Suprapubic skin (tissue), 4 donors: ENCODE results near the gene TGFBR1. TPM values are rescaled to one million over a fixed set of nuclear protein-coding genes. Genes with fewer than 3 reads are reported as not detected.

Experiments
- DNase-seq, 2 donors: peaks; one replicate each; pipeline ENCODE4 v3.0.0-alpha.2; 2019; ENCODE audit warnings: low spot score in 2 of 2
- H3K27ac ChIP-seq: fragments of 200-600 bp; sonication (generic); one replicate; pipeline ENCODE4 v1.5.1; 2019
- H3K27me3 ChIP-seq: fragments of 200-600 bp; sonication (generic); one replicate; pipeline ENCODE4 v1.5.1; 2019
- H3K36me3 ChIP-seq: fragments of 200-600 bp; sonication (generic); one replicate; pipeline ENCODE4 v1.5.1; 2019
- H3K4me1 ChIP-seq: fragments of 200-600 bp; sonication (generic); one replicate; pipeline ENCODE4 v1.5.1; 2019
- H3K4me3 ChIP-seq: fragments of 200-600 bp; sonication (generic); one replicate; pipeline ENCODE4 v1.5.1; 2019; ENCODE audit warnings: mild to moderate bottlenecking
- H3K9me3 ChIP-seq: fragments of 200-600 bp; sonication (generic); one replicate; pipeline ENCODE4 v1.5.1; 2019
- EP300 ChIP-seq: sonication (generic); formaldehyde crosslinking; IDR thresholded peaks from one replicate; pipeline ENCODE4 v1.6.1; 2017; ENCODE audit warnings: antibody characterized with exemption
- POLR2A ChIP-seq, 2 donors: fragments of 450-650 bp; IDR thresholded peaks; one replicate each; pipeline ENCODE4 v1.6.1; 2017; ENCODE audit warnings: antibody characterized with exemption in 2 of 2, mild to moderate bottlenecking in 2 of 2, moderate library complexity in 2 of 2
- POLR2AphosphoS5 ChIP-seq, 3 donors: sonication (generic); formaldehyde crosslinking; IDR thresholded peaks; one replicate each; pipeline ENCODE4 v1.6.1; 2017; ENCODE audit warnings: antibody characterized with exemption in 3 of 3
- WGBS: methylation state at CpG from one replicate; pipeline ENCODE4 v1.1.5; 2018; 5-methylcytosine and 5-hydroxymethylcytosine counted together
- total RNA-seq, 4 donors: library from RNA; depleted of rRNA; stranded (reverse); fragments of >200 nt; gene quantifications; one replicate each; pipeline ENCODE4 v1.1.0, GENCODE V29; 2016
- TF ChIP-seq, protein P1 (sequence below), 2 donors: fragments of 200-600 bp in 1 of 2; fragments of 450-650 bp in 1 of 2; sonication (generic) in 1 of 2; IDR thresholded peaks; one replicate each; pipeline ENCODE4 v1.5.1; 2016 to 2019; ENCODE audit warnings: antibody characterized with exemption in 2 of 2, mild to moderate bottlenecking in 1 of 2, moderate library complexity in 1 of 2

TGFBR1 gene
- total RNA-seq, 4 donors from 2014 or later = 11.3 to 19.8 (median 14.7) TPM

DNA sequence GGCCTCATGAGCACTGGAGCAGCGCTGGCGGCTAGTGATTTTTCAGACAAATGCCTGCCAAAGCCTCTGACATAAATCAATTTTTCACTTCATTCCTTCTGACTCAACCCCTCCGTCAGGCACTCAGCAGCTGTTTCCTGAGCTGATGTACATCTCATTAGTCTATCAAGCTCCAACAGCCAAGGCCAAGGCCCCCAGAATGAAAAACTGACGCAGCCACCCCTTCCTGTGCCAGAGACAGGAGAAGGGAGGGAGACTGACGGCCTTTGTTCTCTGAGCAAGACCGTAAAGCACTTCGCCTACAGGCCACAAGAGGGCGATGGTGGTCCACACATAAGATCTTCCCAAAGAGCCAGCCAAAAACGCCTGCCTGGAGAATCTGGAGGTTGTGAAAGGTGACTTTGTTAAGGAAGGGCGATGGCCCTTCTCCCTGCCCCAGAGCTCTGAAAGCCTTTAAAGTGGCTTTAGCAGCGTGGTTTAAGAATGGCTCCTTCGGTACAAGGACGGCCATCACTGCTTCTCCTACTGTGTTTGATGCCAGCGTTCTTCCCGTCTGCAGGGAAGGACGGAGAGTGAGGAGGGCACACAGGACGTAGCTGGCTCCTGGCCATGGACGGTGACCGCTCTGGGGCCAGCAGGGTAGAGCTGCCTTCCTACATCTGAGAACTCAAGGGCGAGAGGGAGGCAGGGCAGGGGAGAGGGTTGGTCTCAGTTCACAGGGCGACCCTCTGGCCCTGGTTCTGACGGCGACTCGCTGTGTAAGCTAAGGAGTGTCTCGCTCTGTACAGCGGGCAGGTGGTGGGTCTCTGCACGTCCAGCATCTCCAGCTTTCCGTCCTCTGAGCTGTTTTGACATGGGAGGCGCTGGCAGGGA lies 79.8 kb downstream of the TGFBR1 start:
- Histone ChIP-seq H3K36me3 (no peaks in the 10 kb centered on the region), H3K4me3 (peak overlapping the region; percentile 33), H3K27ac (peak overlapping the region; percentile 3), H3K4me1 (peaks cover 15% of the 10 kb centered on the region), H3K27me3 (peaks cover 3% of the 10 kb centered on the region), H3K9me3 (no peaks in the 10 kb centered on the region)
- TF ChIP-seq EP300 = no peak
- TF ChIP-seq, protein P1, sequence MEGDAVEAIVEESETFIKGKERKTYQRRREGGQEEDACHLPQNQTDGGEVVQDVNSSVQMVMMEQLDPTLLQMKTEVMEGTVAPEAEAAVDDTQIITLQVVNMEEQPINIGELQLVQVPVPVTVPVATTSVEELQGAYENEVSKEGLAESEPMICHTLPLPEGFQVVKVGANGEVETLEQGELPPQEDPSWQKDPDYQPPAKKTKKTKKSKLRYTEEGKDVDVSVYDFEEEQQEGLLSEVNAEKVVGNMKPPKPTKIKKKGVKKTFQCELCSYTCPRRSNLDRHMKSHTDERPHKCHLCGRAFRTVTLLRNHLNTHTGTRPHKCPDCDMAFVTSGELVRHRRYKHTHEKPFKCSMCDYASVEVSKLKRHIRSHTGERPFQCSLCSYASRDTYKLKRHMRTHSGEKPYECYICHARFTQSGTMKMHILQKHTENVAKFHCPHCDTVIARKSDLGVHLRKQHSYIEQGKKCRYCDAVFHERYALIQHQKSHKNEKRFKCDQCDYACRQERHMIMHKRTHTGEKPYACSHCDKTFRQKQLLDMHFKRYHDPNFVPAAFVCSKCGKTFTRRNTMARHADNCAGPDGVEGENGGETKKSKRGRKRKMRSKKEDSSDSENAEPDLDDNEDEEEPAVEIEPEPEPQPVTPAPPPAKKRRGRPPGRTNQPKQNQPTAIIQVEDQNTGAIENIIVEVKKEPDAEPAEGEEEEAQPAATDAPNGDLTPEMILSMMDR (IDR thresholded peaks at IDR 0.05) = peak; percentile 90 to 94
- WGBS = 27% methylated on average over 29 of the region's 29 CpGs
- peak; percentile 91 to 92 for DNase-seq

DNA sequence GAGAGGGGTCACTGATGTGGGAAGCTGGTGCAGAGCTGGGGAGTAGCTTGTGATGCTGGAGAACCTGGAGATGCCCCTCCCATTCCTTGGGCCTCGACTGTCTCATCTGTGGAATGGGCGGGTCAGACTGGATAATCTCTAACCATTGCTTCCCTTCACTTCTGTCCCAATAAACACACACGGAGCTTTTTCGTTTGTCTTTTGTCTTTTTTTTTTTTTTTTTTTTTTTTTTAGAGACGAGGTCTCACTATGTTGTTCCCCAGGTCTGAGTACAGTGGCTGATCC lies 80.4 kb downstream of the TGFBR1 start:
- peaks cover 3% of the 10 kb centered on the region for H3K27me3 ChIP-seq
- H3K4me1 ChIP-seq = peaks cover 15% of the 10 kb centered on the region
- H3K27ac ChIP-seq = no peak overlapping the region
- WGBS = 73% methylated on average over 5 of the region's 5 CpGs
- no peaks in the 10 kb centered on the region for H3K9me3 ChIP-seq
- H3K36me3 ChIP-seq = no peaks in the 10 kb centered on the region
- no peak overlapping the region for H3K4me3 ChIP-seq
- TF ChIP-seq, protein P1 (IDR thresholded peaks at IDR 0.05) = no peak
- TF ChIP-seq POLR2A (IDR thresholded peaks at IDR 0.05) (no peak), EP300 (no peak), POLR2AphosphoS5 (IDR thresholded peaks at IDR 0.05) (no peak)
- DNase-seq = no peak

DNA sequence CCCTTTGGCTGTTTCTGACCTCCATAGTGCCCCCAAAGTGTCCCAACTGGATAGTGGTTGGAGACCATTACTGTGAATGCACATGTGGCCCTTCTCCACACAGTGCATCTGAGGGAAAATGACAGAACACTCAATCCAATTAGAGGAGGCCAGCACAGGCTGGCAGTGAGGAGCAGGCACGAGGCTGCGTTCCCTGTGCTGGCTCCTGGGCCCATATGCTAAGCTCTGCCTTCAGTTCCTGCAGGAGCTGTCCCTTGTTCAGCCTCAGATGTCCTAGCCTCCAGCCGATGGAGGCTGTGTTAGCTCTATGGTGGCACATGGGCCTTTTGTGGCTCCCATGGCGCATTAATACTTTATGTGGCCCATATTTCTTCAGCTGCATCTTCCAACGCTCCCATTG lies 81.0 kb downstream of the TGFBR1 start:
- no peak overlapping the region for H3K4me3 ChIP-seq
- TF ChIP-seq POLR2A (IDR thresholded peaks at IDR 0.05) = no peak
- TF ChIP-seq, protein P1 (IDR thresholded peaks at IDR 0.05) = no peak
- no peak for TF ChIP-seq EP300
- TF ChIP-seq POLR2AphosphoS5 (IDR thresholded peaks at IDR 0.05) = no peak
- DNase-seq = no peak
- 91% methylated on average over 5 of the region's 5 CpGs for WGBS
- no peaks in the 10 kb centered on the region for H3K36me3 ChIP-seq
- peaks cover 15% of the 10 kb centered on the region for H3K4me1 ChIP-seq
- H3K27me3 ChIP-seq = peaks cover 3% of the 10 kb centered on the region
- H3K9me3 ChIP-seq = no peaks in the 10 kb centered on the region
- no peak overlapping the region for H3K27ac ChIP-seq

DNA sequence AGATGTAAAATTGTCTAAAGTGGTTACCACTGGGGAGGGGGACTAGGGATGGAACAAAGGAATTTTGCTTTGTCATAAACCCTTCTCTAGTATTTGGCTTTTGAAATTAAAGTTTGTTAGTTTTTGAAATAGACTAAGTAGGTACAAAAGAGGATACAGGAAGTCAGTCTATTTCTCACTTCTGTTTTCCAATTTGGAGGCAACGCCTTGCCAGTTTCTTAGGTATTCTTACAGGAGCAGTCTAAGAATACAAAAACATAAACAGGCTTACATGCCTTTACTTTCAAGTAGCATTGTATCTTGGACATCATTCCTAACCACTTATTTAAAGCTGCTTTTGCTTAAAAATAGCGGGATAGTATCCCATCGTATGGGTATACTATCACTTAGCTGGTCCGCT lies 82.4 kb downstream of the TGFBR1 start:
- no peak overlapping the region for H3K27ac ChIP-seq
- peaks cover 15% of the 10 kb centered on the region for H3K4me1 ChIP-seq
- no peak for DNase-seq
- 83% methylated on average over 4 of the region's 4 CpGs for WGBS
- H3K4me3 ChIP-seq = no peak overlapping the region
- TF ChIP-seq, protein P1 (IDR thresholded peaks at IDR 0.05) = no peak
- no peak for TF ChIP-seq EP300
- no peak for TF ChIP-seq POLR2AphosphoS5 (IDR thresholded peaks at IDR 0.05)
- no peak for TF ChIP-seq POLR2A (IDR thresholded peaks at IDR 0.05)
- H3K27me3 ChIP-seq = peaks cover 3% of the 10 kb centered on the region
- no peaks in the 10 kb centered on the region for H3K36me3 ChIP-seq
- no peaks in the 10 kb centered on the region for H3K9me3 ChIP-seq

DNA sequence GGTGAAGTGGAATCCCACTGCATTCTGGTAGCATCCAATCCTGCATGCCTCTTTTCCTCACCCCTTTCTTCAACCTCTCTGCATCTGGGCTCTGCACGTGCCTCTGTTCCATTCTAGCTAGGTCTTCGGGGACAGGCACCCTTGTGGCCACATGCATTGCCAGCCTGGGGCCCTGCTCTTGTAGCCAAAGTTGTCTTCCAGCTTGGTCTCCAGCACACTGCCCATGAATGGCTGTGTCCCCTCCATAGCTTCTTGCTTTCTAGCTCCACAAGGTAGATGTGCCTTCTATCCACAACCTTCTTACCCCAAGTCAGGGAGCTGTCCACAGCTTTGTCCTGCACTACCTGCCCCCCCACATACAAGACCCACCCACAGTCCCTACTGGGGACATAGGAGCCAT lies 84.3 kb downstream of the TGFBR1 start:
- Histone ChIP-seq H3K27me3 (peaks cover 3% of the 10 kb centered on the region), H3K27ac (no peak overlapping the region), H3K4me3 (no peak overlapping the region), H3K36me3 (no peaks in the 10 kb centered on the region), H3K4me1 (peaks cover 10% of the 10 kb centered on the region), H3K9me3 (no peaks in the 10 kb centered on the region)
- no peak for TF ChIP-seq POLR2A (IDR thresholded peaks at IDR 0.05)
- WGBS = 53% methylated on average over 2 of the region's 2 CpGs
- DNase-seq = no peak
